Naive B cell (primary cell): ENCODE measurements around the gene COLQ. TPM values are rescaled to one million over a fixed set of nuclear protein-coding genes. Genes with fewer than 3 reads are reported as not detected.
"Not testable (repeated sequence)": the region's sequence is repeated elsewhere in the genome, so short reads cannot be mapped to it uniquely, and the experiment has no call there.

Source experiments
- ATAC-seq, 2 donors: fragments of 150-1000 bp; cut with Tn5 transposase; 2 replicates each; pipeline ENCODE4 v1.10.0; 2021; ENCODE audit warnings: low read depth in 2 of 2, mild to moderate bottlenecking in 2 of 2, moderate library complexity in 2 of 2
- DNase-seq: peaks from one replicate; pipeline ENCODE4 v3.0.0; 2022
- H3K27ac Mint-ChIP-seq, 6 donors: one replicate each; pipeline ENCODE4 v1.8.0; 2020 to 2022; ENCODE audit warnings: mild to moderate bottlenecking in 6 of 6, mixed read lengths in 6 of 6, moderate library complexity in 5 of 6, inconsistent platforms in 2 of 6
- H3K27me3 Mint-ChIP-seq, 3 donors: one replicate each; pipeline ENCODE4 v1.8.0; 2021 to 2022; ENCODE audit warnings: mixed read lengths in 3 of 3, mild to moderate bottlenecking in 1 of 3
- H3K36me3 Mint-ChIP-seq, 2 donors: one replicate each; pipeline ENCODE4 v1.8.0; 2020 to 2022; ENCODE audit warnings: mixed read lengths in 2 of 2, inconsistent platforms in 1 of 2, mild to moderate bottlenecking in 1 of 2
- H3K4me1 Mint-ChIP-seq, 3 donors: one replicate each; pipeline ENCODE4 v1.8.0; 2020 to 2022; ENCODE audit warnings: mixed read lengths in 3 of 3, inconsistent platforms in 1 of 3, mild to moderate bottlenecking in 1 of 3, moderate library complexity in 1 of 3
- H3K4me3 Mint-ChIP-seq, 8 donors: one replicate each; pipeline ENCODE4 v1.8.0; 2020 to 2022; ENCODE audit warnings: mild to moderate bottlenecking in 8 of 8, mixed read lengths in 8 of 8, moderate library complexity in 8 of 8, inconsistent platforms in 2 of 8
- H3K9me3 Mint-ChIP-seq, 7 donors: one replicate each; pipeline ENCODE4 v1.8.0; 2020 to 2022; ENCODE audit warnings: mixed read lengths in 7 of 7, mild to moderate bottlenecking in 5 of 7, inconsistent platforms in 2 of 7, moderate library complexity in 1 of 7
- polyA plus RNA-seq, 6 donors: library from polyadenylated mRNA; unstranded; fragments of 300-500 nt; fragmentation: Illumina TruSeq; gene quantifications; one replicate each; pipeline ENCODE4 v1.2.3, GENCODE V29; 2021; ENCODE audit warnings: low read depth in 6 of 6

The COLQ gene
- polyA plus RNA-seq, 6 donors from 2014 or later = 0.17 to 0.45 TPM; not detected in 4

DNA sequence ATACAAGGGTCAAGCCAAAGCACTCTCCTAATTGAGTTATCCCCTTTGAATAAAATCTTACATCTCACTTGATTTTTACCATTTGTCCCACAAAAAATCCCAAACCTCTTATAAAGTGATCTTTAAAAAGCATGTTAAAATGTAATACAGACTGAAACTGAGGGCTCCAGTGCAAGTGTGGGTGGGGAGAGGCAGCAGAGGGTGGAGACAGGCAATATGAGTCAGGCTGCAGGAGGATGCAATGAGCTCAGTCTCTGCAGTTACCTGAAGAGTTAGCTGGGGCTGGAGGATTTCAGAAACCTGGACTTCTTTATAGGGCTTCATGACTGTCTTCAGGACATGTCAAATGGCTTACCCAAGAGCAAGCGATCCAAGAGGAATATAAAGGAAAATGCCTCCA, 14.2 kb upstream of the COLQ start:
- ATAC-seq (no peak), DNase-seq (no peak)
- H3K4me1 Mint-ChIP-seq = no peaks in the 10 kb centered on the region
- H3K27ac Mint-ChIP-seq = no peak overlapping the region
- no peaks in the 10 kb centered on the region for H3K27me3 Mint-ChIP-seq
- no peaks in the 10 kb centered on the region for H3K36me3 Mint-ChIP-seq
- H3K4me3 Mint-ChIP-seq = no peak overlapping the region
- no peaks in the 10 kb centered on the region for H3K9me3 Mint-ChIP-seq

DNA sequence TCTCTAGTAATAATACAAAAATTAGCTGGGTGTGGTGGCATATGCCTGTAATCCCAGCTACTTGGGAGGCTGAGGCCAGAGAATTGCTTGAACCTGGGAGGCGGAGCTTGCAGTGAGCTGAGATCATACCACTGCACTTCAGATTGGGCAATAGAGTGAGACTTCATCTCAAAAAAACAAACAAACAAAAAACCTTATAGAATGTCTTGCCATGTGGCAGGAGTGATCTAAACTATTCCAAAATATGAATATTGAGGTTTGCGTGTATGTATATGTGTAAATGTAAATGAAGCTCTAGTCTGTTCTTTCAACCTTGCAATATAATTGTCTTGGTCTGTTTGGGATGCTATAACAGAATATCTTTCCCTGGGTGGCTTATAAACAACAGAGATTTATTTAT, 11.1 kb upstream of the COLQ start:
- not testable (repeated sequence) for H3K27me3 Mint-ChIP-seq, H3K4me3 Mint-ChIP-seq, ATAC-seq, DNase-seq, H3K4me1 Mint-ChIP-seq, H3K9me3 Mint-ChIP-seq, H3K27ac Mint-ChIP-seq, H3K36me3 Mint-ChIP-seq

DNA sequence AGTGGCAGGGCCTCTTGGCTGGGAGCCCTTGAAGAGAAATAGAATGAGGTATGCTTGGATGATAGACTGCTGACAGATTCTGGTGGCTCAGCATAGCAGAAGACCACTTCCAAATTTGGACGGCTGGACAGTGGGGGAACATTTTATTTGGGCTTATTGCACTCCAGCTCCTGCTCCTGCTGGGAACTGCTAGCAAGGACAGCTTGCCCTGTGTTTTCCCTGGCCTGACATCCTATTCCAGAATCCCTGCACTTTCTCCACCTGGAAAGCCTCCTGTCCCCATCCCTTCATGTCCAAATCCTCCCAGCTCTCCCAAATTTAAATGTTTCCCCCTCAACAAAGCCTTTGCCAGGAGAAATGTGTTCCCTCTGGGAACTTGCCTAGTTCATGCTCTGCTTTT, 9.8 kb upstream of the COLQ start:
- DNase-seq (no peak), ATAC-seq (no peak)
- Mint-ChIP-seq H3K9me3 (no peaks in the 10 kb centered on the region), H3K27ac (peak overlapping the region in 3 of 6 donors; percentile 9 to 52 (median 10)), H3K4me1 (peaks cover 0 to 4% (median 0%) of the 10 kb centered on the region in 3 donors), H3K4me3 (no peak overlapping the region), H3K27me3 (no peaks in the 10 kb centered on the region), H3K36me3 (no peaks in the 10 kb centered on the region)

DNA sequence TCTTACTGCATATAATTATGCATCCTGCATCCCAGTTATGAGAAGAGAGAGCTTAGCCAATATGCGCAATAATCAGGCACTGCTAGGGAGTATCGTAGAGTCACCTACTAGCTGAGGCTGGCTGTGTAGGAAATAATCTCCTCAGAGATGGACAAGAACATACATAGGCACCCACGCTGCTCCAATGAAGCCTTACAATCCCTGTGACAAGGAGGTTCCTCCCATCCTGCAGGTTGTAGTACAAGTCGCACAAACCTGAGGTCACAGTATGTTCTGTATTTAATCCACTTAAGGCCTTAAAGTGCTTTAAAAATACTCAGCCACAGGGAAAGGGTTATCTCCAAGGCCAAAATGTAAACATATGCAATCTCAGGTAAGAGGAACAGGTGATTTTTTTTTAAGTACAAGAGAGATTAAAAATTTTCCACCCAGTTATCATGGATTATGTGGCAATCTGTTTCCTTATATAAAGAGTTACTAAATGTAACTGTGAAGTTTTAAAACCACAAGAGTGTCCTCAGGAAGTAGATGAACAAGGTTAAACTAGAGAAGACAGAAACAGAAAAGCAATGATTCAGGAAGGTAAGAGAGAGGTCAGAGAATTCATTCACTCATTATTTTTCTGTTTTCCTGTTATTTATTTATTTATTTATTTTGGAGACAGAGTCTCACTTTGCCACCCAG, 7.5 kb upstream of the COLQ start:
- H3K36me3 Mint-ChIP-seq = peaks cover 0 to under 1% of the 10 kb centered on the region in 2 donors
- ATAC-seq = no peak
- H3K4me1 Mint-ChIP-seq = peaks cover 0 to 4% (median 0%) of the 10 kb centered on the region in 3 donors
- no peak for DNase-seq
- no peaks in the 10 kb centered on the region for H3K27me3 Mint-ChIP-seq
- H3K9me3 Mint-ChIP-seq = peaks cover 0 to 2% (median 0%) of the 10 kb centered on the region in 7 donors
- H3K4me3 Mint-ChIP-seq = no peak overlapping the region
- H3K27ac Mint-ChIP-seq = no peak overlapping the region

DNA sequence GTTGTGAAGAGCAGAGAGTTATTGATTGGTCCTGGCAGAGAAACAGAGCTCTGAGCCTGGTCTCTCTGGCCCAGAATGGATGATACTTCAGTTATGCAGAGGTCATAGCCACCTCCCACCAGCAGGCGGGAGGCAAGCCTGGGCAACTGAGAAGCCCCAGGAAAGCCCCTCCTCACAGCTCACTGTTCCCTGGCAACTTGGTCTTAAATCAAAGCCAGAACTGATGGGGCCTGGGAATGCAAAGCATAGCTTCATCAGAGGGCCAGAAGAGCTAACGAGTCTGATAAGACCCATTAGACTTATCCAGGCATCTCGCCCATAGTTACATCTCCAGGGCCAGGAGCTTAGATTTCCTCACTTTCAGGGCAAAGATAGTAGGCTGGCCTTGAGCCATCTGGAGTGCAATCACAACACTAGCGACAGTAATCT, 5.5 kb upstream of the COLQ start:
- H3K27me3 Mint-ChIP-seq = no peaks in the 10 kb centered on the region
- peaks cover 0 to 2% (median 0%) of the 10 kb centered on the region in 7 donors for H3K9me3 Mint-ChIP-seq
- H3K36me3 Mint-ChIP-seq = peaks cover 0 to 4% of the 10 kb centered on the region in 2 donors
- no peak for DNase-seq
- H3K27ac Mint-ChIP-seq = no peak overlapping the region
- peak; percentile 58 to 61 for ATAC-seq
- no peak overlapping the region for H3K4me3 Mint-ChIP-seq
- H3K4me1 Mint-ChIP-seq = peaks cover 0 to 4% (median 4%) of the 10 kb centered on the region in 3 donors

DNA sequence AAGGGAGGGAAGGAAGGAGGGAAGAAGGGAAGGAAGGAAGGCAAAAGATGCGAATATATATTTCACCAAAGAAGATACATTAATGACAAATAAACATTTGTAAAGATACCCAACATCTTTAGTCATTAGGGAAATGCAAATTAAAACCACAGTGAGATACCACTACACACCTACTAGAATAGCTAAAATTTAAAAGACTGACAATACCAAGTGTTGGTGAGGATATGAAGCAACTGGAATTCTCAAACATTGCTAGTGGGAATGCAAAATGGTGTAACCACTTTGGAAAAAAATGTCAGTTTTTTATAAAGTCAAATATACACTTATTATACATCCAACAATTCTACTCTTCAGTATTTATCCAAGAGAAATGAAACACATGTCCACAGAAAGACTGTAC, 4.3 kb upstream of the COLQ start:
- H3K4me3 Mint-ChIP-seq = no peak overlapping the region
- peaks cover 10 to 17% (median 10%) of the 10 kb centered on the region in 3 donors for H3K4me1 Mint-ChIP-seq
- H3K9me3 Mint-ChIP-seq = peaks cover 0 to 2% (median 0%) of the 10 kb centered on the region in 7 donors
- no peak overlapping the region for H3K27ac Mint-ChIP-seq
- peaks cover 0 to 4% of the 10 kb centered on the region in 2 donors for H3K36me3 Mint-ChIP-seq
- ATAC-seq (no peak), DNase-seq (no peak)
- peaks cover 5 to 11% (median 7%) of the 10 kb centered on the region in 3 donors for H3K27me3 Mint-ChIP-seq

DNA sequence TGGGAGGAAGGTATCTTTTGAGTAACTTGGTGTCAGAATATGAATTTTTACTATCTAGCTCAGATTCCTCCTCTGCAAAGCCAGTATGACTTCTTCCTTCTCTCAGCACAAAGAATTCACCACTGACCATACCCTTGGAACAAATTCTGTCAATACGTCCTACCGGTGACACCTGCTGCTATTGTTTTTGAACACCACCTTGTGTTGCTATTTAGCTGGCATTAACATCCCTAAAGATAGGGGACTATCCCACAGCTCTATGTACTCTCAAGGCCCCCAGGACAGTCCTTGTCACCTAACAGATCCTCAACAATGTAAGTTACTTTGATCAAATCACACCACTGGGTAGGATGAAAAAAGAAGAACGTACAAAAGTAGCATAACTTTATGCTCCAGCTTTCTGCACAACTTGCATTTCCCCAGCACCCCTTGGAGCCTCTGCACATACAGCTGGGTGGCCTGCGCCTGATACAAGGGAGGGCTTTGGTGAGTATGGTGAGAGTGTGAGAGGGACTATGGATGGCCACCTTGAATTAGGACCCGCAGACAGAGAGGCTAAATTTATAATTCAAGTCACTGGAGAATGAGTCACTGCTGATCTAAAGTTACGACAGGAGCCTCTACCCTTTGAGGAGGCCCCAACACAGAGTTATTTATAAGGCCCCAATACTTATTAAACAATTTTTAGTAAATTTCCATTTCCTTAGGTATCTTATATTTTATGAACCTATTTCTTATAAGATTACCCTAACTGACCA, 2.3 kb upstream of the COLQ start:
- H3K27me3 Mint-ChIP-seq = peaks cover 5 to 15% (median 11%) of the 10 kb centered on the region in 3 donors
- H3K27ac Mint-ChIP-seq = peak overlapping the region in 1 of 6 donors; percentile 28
- H3K4me3 Mint-ChIP-seq = no peak overlapping the region
- DNase-seq (no peak), ATAC-seq (no peak)
- peaks cover 0 to 2% (median 0%) of the 10 kb centered on the region in 7 donors for H3K9me3 Mint-ChIP-seq
- peaks cover 0 to 4% of the 10 kb centered on the region in 2 donors for H3K36me3 Mint-ChIP-seq
- H3K4me1 Mint-ChIP-seq = peaks cover 7 to 24% (median 10%) of the 10 kb centered on the region in 3 donors

DNA sequence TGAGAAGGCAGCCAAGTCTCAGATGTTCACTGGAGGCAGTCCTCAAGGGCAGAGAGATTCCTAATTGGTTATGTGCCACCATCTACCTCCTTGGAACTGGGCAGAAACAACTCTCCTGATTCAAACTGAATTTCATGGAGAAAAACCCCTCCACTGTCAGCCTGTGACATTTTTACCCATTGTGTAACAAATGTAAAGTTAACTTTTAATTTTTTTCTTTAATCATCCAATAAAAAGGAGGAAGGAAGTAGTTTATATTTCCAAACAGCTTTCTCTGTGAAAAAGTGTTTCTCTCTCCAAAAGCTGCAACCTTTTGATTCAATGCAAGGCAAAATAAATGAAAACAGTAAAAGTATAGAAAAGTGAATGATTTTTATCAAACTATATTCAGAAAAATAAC, 510 bp upstream of the COLQ start:
- no peak overlapping the region for H3K4me3 Mint-ChIP-seq
- ATAC-seq (no peak), DNase-seq (no peak)
- H3K9me3 Mint-ChIP-seq = peaks cover 0 to 2% (median 0%) of the 10 kb centered on the region in 7 donors
- no peak overlapping the region for H3K27ac Mint-ChIP-seq
- H3K36me3 Mint-ChIP-seq = peaks cover 0 to 4% of the 10 kb centered on the region in 2 donors
- H3K4me1 Mint-ChIP-seq = peaks cover 7 to 24% (median 10%) of the 10 kb centered on the region in 3 donors
- H3K27me3 Mint-ChIP-seq = peaks cover 5 to 15% (median 11%) of the 10 kb centered on the region in 3 donors

DNA sequence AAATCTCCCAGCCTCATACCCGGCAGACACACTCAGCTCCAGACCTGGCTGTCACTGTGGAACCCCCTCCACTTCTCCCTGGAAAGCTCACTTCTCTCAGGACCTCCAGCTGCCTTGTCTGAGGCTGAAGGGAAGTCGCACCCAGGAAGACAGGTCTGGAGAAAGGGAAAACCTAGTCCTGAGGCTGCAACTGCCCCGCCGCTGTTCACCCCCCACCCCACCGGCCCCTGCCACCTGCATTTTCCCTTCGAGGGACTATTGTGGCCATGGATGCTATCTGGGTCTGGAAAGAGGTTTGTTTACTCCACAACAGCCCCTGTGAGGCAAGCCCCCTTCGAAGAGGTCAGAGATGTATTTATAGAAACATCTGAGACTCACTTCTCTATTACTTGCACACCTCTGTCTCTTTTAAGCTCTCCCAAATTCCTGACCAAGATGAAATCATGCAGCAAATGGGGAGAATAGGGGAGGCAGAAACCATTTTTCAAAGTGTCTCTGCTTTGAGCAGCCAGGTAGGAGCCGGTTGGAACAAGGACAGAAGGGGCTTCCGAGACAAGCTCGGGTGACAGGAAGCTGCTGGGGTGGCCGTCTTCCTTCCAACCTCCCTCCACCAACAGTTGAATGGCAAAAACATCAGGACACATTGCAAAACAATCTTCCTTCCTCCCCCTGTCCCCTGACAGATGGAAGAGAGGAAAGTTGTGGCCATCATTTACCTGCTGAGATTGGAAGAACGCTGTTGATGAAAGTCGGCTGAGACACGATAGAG, 518 bp downstream of the COLQ start:
- DNase-seq = no peak
- Mint-ChIP-seq H3K27me3 (peaks cover 5 to 15% (median 11%) of the 10 kb centered on the region in 3 donors), H3K36me3 (peaks cover 0 to 4% of the 10 kb centered on the region in 2 donors), H3K4me3 (peak overlapping the region in 2 of 8 donors; percentile 10 to 63), H3K27ac (no peak overlapping the region), H3K4me1 (peaks cover 7 to 24% (median 10%) of the 10 kb centered on the region in 3 donors), H3K9me3 (peaks cover 0 to 2% (median 0%) of the 10 kb centered on the region in 7 donors)
- no peak for ATAC-seq

DNA sequence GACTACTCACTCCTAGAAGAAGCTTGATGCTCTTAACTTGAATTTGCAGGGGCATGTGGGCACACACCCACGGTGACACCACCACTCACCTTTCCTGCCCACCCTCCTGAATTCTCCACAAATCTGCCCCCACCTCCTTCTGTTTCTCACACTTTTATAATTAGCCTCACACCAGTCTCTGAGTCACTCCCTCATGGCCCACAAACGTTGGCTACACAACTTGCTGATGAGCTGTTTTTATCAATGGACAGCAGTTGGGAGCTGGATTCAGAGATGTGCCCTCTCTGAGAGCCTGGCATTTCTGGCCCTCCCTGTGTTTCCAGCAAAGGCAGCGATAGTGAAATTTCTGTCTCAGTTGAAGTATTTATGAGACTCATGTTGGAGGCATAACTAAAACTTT, 1.3 kb downstream of the COLQ start:
- peaks cover 7 to 24% (median 10%) of the 10 kb centered on the region in 3 donors for H3K4me1 Mint-ChIP-seq
- H3K9me3 Mint-ChIP-seq = no peaks in the 10 kb centered on the region
- ATAC-seq = no peak
- H3K27ac Mint-ChIP-seq = peak overlapping the region in 2 of 6 donors; percentile 13 to 22
- peaks cover 0 to 4% of the 10 kb centered on the region in 2 donors for H3K36me3 Mint-ChIP-seq
- peaks cover 5 to 15% (median 11%) of the 10 kb centered on the region in 3 donors for H3K27me3 Mint-ChIP-seq
- no peak for DNase-seq
- H3K4me3 Mint-ChIP-seq = no peak overlapping the region

DNA sequence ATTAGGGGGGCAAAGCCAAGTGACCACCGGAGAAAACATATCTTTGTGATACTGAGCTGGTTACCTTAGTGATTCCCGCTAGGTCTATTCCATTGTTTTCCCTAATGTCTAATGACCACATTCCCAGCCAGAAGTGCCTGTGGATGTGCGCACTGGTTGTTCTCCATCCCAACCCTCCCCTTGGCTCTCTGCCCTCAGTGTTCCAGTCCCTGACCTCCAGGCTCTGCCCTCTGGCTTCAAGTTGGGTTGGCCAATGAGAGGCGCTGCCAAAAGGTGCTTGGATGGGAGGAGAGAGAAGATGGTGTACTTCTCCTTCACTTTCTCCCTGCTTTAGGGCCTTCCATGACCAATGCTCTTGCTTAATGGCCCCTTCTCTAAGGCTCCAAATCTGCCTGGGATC, 2.4 kb downstream of the COLQ start:
- Mint-ChIP-seq H3K27ac (no peak overlapping the region), H3K27me3 (peaks cover 5 to 15% (median 11%) of the 10 kb centered on the region in 3 donors), H3K4me3 (no peak overlapping the region), H3K9me3 (no peaks in the 10 kb centered on the region), H3K4me1 (peaks cover 7 to 24% (median 10%) of the 10 kb centered on the region in 3 donors), H3K36me3 (peaks cover 0 to 4% of the 10 kb centered on the region in 2 donors)
- no peak for DNase-seq
- ATAC-seq = no peak

DNA sequence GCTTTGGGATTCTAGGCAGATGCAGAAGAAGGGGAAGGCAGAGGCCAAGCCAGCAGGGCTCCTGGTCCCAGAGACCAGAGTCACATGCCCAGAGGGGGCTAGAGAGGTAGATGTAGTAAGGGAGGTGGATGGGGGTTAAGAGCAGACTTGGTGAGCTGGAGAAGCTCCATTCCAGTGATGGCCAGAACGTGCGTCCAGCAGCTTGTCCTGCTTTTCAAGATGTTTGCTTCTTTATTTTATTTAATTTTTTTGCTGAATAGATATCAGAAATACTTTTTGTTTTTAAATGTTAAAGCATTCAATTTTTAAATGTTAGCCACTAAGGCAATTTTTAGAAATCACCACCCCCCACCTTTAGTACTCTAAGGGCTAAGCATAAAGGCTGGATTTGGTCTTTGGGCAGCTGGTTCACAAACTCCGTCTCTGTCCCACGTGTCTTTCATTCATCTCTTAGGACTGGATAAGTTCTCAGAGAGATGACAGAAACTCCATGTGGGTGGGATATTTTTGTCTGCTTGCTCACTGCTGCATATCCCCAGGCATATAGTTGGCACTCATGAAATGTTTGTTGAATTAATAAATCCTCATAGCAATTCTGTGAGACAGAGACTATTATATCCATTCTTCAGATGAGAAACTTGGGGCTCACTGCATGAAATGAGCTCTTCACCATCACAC, 6.7 kb downstream of the COLQ start:
- Mint-ChIP-seq H3K4me3 (no peak overlapping the region), H3K27me3 (peaks cover 0 to 3% (median 0%) of the 10 kb centered on the region in 3 donors), H3K27ac (peak overlapping the region in 2 of 6 donors; percentile 9 to 60), H3K9me3 (no peaks in the 10 kb centered on the region), H3K36me3 (no peaks in the 10 kb centered on the region), H3K4me1 (peaks cover 0 to 2% (median 0%) of the 10 kb centered on the region in 3 donors)
- no peak for DNase-seq
- ATAC-seq = no peak
